ENCODE measurements around the gene TPD52L3.

TPD52L3 gene

DNA sequence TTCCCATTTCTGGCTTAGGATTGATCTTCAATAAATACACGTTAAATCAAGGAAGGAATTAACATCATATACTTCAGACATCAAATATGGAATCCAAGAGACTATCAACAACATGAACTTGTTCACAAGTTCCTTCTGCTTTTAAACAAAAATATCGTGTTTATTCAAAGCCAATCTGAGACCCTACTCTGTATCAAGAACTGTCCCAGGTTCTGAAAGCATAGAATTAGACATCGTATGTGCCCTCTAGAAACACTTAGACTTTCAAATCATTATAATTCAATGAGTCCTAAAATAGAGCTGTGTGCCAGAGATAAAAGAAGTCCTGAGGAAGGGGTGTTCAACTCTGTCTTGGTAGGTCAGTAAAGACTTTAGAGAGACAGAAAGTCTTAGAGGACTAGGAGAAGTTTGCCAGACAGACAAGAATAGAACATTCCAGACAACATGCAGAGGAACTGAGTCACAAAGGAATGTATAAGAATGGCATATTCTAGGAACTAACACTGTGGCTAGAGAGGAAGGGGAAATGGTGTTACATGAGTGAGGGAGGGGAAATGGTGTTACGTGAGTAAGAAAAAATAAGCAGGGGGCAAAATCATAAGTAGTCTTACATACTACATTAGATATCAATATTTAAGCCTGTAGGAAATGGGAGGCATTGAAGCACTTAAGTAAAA lies 2.9 kb downstream of the TPD52L3 start:
- no peak for TF ChIP-seq CTCF (IDR thresholded peaks at IDR 0.05; ENCODE audit: low read depth, low read length, missing control alignments)
- in situ Hi-C loops (cut with HindIII; ENCODE audit: low sequenced_read_pairs), result no loop called here
- no peak for DNase-seq (ENCODE audit: low read depth)
- H3K4me3 ChIP-seq (ENCODE audit: low read depth, low read length), result no peak overlapping the region

GRCh38 chr9:6334305-6334704 lies 6.1 kb downstream of the TPD52L3 start:
- no peak for TF ChIP-seq CTCF (IDR thresholded peaks at IDR 0.05; ENCODE audit: low read depth, low read length, missing control alignments)
- no peak for DNase-seq (ENCODE audit: low read depth)
- in situ Hi-C loops (cut with HindIII; ENCODE audit: low sequenced_read_pairs), result no loop called here
- H3K4me3 ChIP-seq (ENCODE audit: low read depth, low read length), result no peak overlapping the region

GRCh38 chr9:6348766-6349165 lies 20.6 kb downstream of the TPD52L3 start:
- no peak for TF ChIP-seq CTCF (IDR thresholded peaks at IDR 0.05; ENCODE audit: low read depth, low read length, missing control alignments)
- no peak overlapping the region for H3K4me3 ChIP-seq (ENCODE audit: low read depth, low read length)
- in situ Hi-C loops (cut with HindIII; ENCODE audit: low sequenced_read_pairs), result no loop called here
- no peak for DNase-seq (ENCODE audit: low read depth)

DNA sequence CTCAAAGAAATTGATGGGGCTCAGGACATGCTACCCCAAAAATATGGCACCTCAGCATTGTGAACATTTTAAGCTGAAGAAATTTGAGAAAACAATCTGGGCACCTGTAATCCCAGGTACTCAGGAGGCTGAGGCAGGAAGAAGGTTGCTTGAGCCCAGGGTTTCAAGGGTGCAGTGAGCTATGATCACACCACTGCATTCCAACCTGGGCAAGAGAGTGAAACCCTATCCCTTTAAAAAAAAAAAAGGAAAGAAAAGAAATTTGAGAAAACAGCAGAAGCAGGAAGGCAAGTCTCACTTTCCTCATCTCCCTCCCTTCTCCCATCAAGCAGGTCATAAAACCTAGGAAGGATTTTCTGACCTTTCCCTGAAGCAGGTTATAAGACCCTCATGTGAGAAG lies 23.6 kb downstream of the TPD52L3 start:
- no peak overlapping the region for H3K4me3 ChIP-seq (ENCODE audit: low read depth, low read length)
- TF ChIP-seq CTCF (IDR thresholded peaks at IDR 0.05; ENCODE audit: low read depth, low read length, missing control alignments), result no peak
- in situ Hi-C loops (cut with HindIII; ENCODE audit: low sequenced_read_pairs), result no loop called here
- no peak for DNase-seq (ENCODE audit: low read depth)

- no peak overlapping the region for H3K4me3 ChIP-seq (ENCODE audit: low read depth, low read length)
- in situ Hi-C loops (cut with HindIII; ENCODE audit: low sequenced_read_pairs), result no loop called here
- DNase-seq (ENCODE audit: low read depth), result peak; percentile 53
- peak; percentile 78 for TF ChIP-seq CTCF (IDR thresholded peaks at IDR 0.05; ENCODE audit: low read depth, low read length, missing control alignments)
These were observed 26.0 kb downstream of the TPD52L3 start for GRCh38 chr9:6354072-6354686.

DNA sequence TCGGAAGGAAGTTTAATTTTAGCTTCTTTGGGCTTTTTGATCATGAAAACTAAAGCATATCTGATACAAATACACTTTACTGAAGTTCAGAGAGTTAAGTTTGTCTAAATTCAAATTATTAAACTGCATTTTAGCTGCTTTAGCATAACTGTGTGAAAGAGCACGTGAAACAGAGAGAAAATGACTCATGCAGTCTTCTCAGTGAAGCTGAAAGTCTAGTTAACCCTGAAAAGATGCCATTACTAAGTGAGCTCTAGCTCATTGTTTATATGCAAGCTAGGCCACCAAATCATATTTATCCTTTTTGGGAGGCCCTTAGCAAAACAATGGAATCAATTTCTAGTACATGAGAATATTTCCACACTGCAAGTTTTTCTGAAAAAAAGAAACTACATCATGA lies 27.6 kb downstream of the TPD52L3 start:
- DNase-seq (ENCODE audit: low read depth), result no peak
- TF ChIP-seq CTCF (IDR thresholded peaks at IDR 0.05; ENCODE audit: low read depth, low read length, missing control alignments), result no peak
- in situ Hi-C loops (cut with HindIII; ENCODE audit: low sequenced_read_pairs), result no loop called here
- H3K4me3 ChIP-seq (ENCODE audit: low read depth, low read length), result no peak overlapping the region
